Hematopoietic multipotent progenitor cell treated with erythropoietin and hydrocortisone succinate and interleukin-3 and kit ligand, for 8 days (in vitro differentiated cells): ENCODE data around the gene CCDC171.
"Not testable (repeated sequence)": the region's sequence is repeated elsewhere in the genome, so short reads cannot be mapped to it uniquely, and the experiment has no call there.

ENCODE experiments used
- DNase-seq: peaks from one replicate; pipeline ENCODE4 v3.0.0-alpha.2; 2015

The CCDC171 gene

GRCh38 chr9:15570769-15571168 lies 17.9 kb downstream of the CCDC171 start:
- DNase-seq = no peak

GRCh38 chr9:15572200-15572770 lies 19.4 kb downstream of the CCDC171 start:
- no peak for DNase-seq

GRCh38 chr9:15576350-15577050 lies 23.7 kb downstream of the CCDC171 start:
- no peak for DNase-seq

GRCh38 chr9:15578714-15579113 lies 25.9 kb downstream of the CCDC171 start:
- DNase-seq = no peak

GRCh38 chr9:15584379-15584778 lies 31.5 kb downstream of the CCDC171 start:
- DNase-seq = no peak

GRCh38 chr9:15592317-15592716 lies 39.5 kb downstream of the CCDC171 start:
- no peak for DNase-seq

- not testable (repeated sequence) for DNase-seq
Measured at GRCh38 chr9:15592940-15593339, 40.1 kb downstream of the CCDC171 start.

GRCh38 chr9:15600666-15601330 lies 48.0 kb downstream of the CCDC171 start:
- DNase-seq = not testable (repeated sequence)

GRCh38 chr9:15606643-15607472 lies 54.0 kb downstream of the CCDC171 start:
- DNase-seq = peak; percentile 74

- DNase-seq = no peak
Measured at GRCh38 chr9:15612962-15613361, 60.1 kb downstream of the CCDC171 start.

GRCh38 chr9:15617782-15618181 lies 64.9 kb downstream of the CCDC171 start:
- DNase-seq = no peak

GRCh38 chr9:15618540-15619331 lies 65.9 kb downstream of the CCDC171 start:
- DNase-seq = no peak

GRCh38 chr9:15622318-15622971 lies 69.6 kb downstream of the CCDC171 start:
- DNase-seq = no peak

- DNase-seq = no peak
Measured at GRCh38 chr9:15635752-15636151, 82.9 kb downstream of the CCDC171 start.

- no peak for DNase-seq
Measured at GRCh38 chr9:15640121-15640520, 87.3 kb downstream of the CCDC171 start.

- no peak for DNase-seq
Measured at GRCh38 chr9:15641291-15641690, 88.4 kb downstream of the CCDC171 start.

- DNase-seq = peak; percentile 69
Measured at GRCh38 chr9:15642369-15642962, 89.6 kb downstream of the CCDC171 start.

- no peak for DNase-seq
Measured at GRCh38 chr9:15670246-15670645, 117.4 kb downstream of the CCDC171 start.

GRCh38 chr9:15670894-15671293 lies 118.1 kb downstream of the CCDC171 start:
- DNase-seq = no peak

- no peak for DNase-seq
Measured at GRCh38 chr9:15693701-15694100, 140.9 kb downstream of the CCDC171 start.

GRCh38 chr9:15696979-15697378 lies 144.1 kb downstream of the CCDC171 start:
- no peak for DNase-seq
